ENCODE data around the gene CCDC159. TPM values are rescaled to one million over a fixed set of nuclear protein-coding genes. Genes with fewer than 3 reads are reported as not detected.

CCDC159 gene
- total RNA-seq, 5 donors from 2014 or later (not counting 1 experiment from before 2014, with no cell fraction given): 59.7 to 81.8 (median 69.6) TPM

Other genes starting within 250 kb of the CCDC159 start
- 1 to 10 TPM in 4 of 5 donors, under 1 TPM in 1; 0.95 to 3.6 (median 2.4) TPM for gene SPC24, start 190.7 kb upstream of the CCDC159 start, total RNA-seq
- gene KANK2, start 149.0 kb upstream of the CCDC159 start, total RNA-seq: 1 to 10 TPM in 3 of 5 donors, under 1 TPM in 2; 0.68 to 1.9 (median 1.2) TPM
- not detected for gene ANGPTL8, start 106.9 kb upstream of the CCDC159 start, total RNA-seq
- gene DOCK6, start 84.0 kb upstream of the CCDC159 start, total RNA-seq: 1 to 10 TPM in 3 of 5 donors, under 1 TPM in 2; 0.78 to 1.8 (median 1.0) TPM
- not detected for gene TSPAN16, start 50.4 kb upstream of the CCDC159 start, total RNA-seq
- 1 to 10 TPM; 4.7 to 9.5 (median 8.8) TPM for gene RAB3D, start 6.9 kb upstream of the CCDC159 start, total RNA-seq
- 10 to 100 TPM; 15.6 to 32.9 (median 27.0) TPM for gene TMEM205, start 251 bp upstream of the CCDC159 start, total RNA-seq
- gene PLPPR2, start 8.9 kb downstream of the CCDC159 start, total RNA-seq: 10 to 100 TPM in 3 of 5 donors, 1 to 10 TPM in 2; 8.6 to 16.2 (median 10.7) TPM
- 1 to 10 TPM; 1.6 to 5.5 (median 4.3) TPM for gene SWSAP1, start 28.1 kb downstream of the CCDC159 start, total RNA-seq
- gene EPOR, start 37.8 kb downstream of the CCDC159 start, total RNA-seq: 10 to 100 TPM in 1 of 5 donors, 1 to 10 TPM in 4; 5.9 to 11.0 (median 6.7) TPM
- under 1 TPM in 3 of 5 donors, not detected in 2; 0.22 to 0.72 (median 0.50) TPM for gene RGL3, start 72.8 kb downstream of the CCDC159 start, total RNA-seq
- gene ODAD3, start 88.6 kb downstream of the CCDC159 start, total RNA-seq: under 1 TPM in 1 of 5 donors, not detected in 4; 0.20 TPM
- gene PRKCSH, start 89.1 kb downstream of the CCDC159 start, total RNA-seq: 100 to 1,000 TPM; 248 to 382 (median 334) TPM
- under 1 TPM in 1 of 5 donors, not detected in 4; 0.47 TPM for gene ELAVL3, start 134.5 kb downstream of the CCDC159 start, total RNA-seq
- 10 to 100 TPM; 12.7 to 24.8 (median 22.2) TPM for gene ZNF653, start 159.3 kb downstream of the CCDC159 start, total RNA-seq
- gene ECSIT, start 182.6 kb downstream of the CCDC159 start, total RNA-seq: 10 to 100 TPM; 28.8 to 52.0 (median 48.4) TPM
- gene CNN1, start 192.3 kb downstream of the CCDC159 start, total RNA-seq: under 1 TPM in 3 of 5 donors, not detected in 2; 0.26 to 0.96 (median 0.51) TPM
- gene ELOF1, start 212.7 kb downstream of the CCDC159 start, total RNA-seq: 10 to 100 TPM; 38.3 to 48.2 (median 46.6) TPM
- 10 to 100 TPM; 16.2 to 29.8 (median 18.6) TPM for gene ACP5, start 231.1 kb downstream of the CCDC159 start, total RNA-seq

All from T-cell (primary cell).